Spleen (tissue), 11 donors: ENCODE measurements around the gene PPP1CC. TPM values are rescaled to one million over a fixed set of nuclear protein-coding genes. Genes with fewer than 3 reads are reported as not detected.
"Not testable (repeated sequence)": the region's sequence is repeated elsewhere in the genome, so short reads cannot be mapped to it uniquely, and the experiment has no call there.

Experiments
- DNase-seq: peaks from one replicate; pipeline ENCODE4 v3.0.0-alpha.2; 2020
- H3K27ac ChIP-seq, 8 donors: fragments of 200-600 bp; sonication (generic) in 7 of 8; 1 replicate in 4 of 8; 2 replicates in 4 of 8; pipeline versions ENCODE4 v1.5.0 to v1.8.0; 2016 to 2021; ENCODE audit warnings: inconsistent platforms in 4 of 8, mild to moderate bottlenecking in 4 of 8, moderate library complexity in 1 of 8
- H3K27me3 ChIP-seq, 7 donors: fragments of 200-600 bp; sonication (generic) in 6 of 7; replicated peaks in 1 of 7; 1 replicate in 4 of 7; 2 replicates in 3 of 7; pipeline versions ENCODE4 v1.5.0 to v1.8.0; 2016 to 2021; ENCODE audit warnings: inconsistent platforms in 3 of 7, mild to moderate bottlenecking in 1 of 7
- H3K36me3 ChIP-seq, 6 donors: fragments of 200-600 bp; sonication (generic) in 5 of 6; 1 replicate in 4 of 6; 2 replicates in 2 of 6; pipeline versions ENCODE4 v1.5.0 to v1.8.0; 2016 to 2021; ENCODE audit warnings: inconsistent platforms in 2 of 6
- H3K4me1 ChIP-seq, 6 donors: fragments of 200-600 bp; sonication (generic) in 5 of 6; 1 replicate in 3 of 6; 2 replicates in 3 of 6; pipeline versions ENCODE4 v1.5.0 to v1.8.0; 2016 to 2021; ENCODE audit warnings: inconsistent platforms in 3 of 6
- H3K4me3 ChIP-seq, 8 donors: fragments of 200-600 bp; sonication (generic) in 7 of 8; 1 replicate in 4 of 8; 2 replicates in 4 of 8; pipeline versions ENCODE4 v1.5.0 to v1.8.0; 2016 to 2021; ENCODE audit warnings: inconsistent platforms in 4 of 8, mild to moderate bottlenecking in 4 of 8, moderate library complexity in 2 of 8
- H3K9me3 ChIP-seq, 8 donors: fragments of 200-600 bp; sonication (generic) in 7 of 8; 1 replicate in 4 of 8; 2 replicates in 4 of 8; pipeline versions ENCODE4 v1.5.0 to v1.8.0; 2016 to 2021; ENCODE audit warnings: inconsistent platforms in 4 of 8
- CTCF ChIP-seq, 11 experiments: fragments of 200-600 bp in 7 of 11; fragments of 450-650 bp in 4 of 11; sonication (generic) in 4 of 11; IDR thresholded peaks in 8 of 11; conservative IDR thresholded peaks in 3 of 11; 1 replicate in 7 of 11; 2 replicates in 4 of 11; pipeline versions ENCODE4 v1.4.0 to v1.8.0; 2016 to 2021; ENCODE audit warnings: antibody characterized with exemption in 11 of 11, inconsistent platforms in 4 of 11, mild to moderate bottlenecking in 1 of 11
- POLR2A ChIP-seq, 3 donors: fragments of 450-650 bp; IDR thresholded peaks; one replicate each; pipeline ENCODE4 v1.5.1; 2017; ENCODE audit warnings: antibody characterized with exemption in 3 of 3, mild to moderate bottlenecking in 1 of 3
- POLR2AphosphoS5 ChIP-seq, 3 donors: sonication (generic); formaldehyde crosslinking; IDR thresholded peaks; one replicate each; pipeline ENCODE4 v1.5.1; 2017; ENCODE audit warnings: antibody characterized with exemption in 3 of 3
- WGBS, 5 donors: extraction: QIAGEN DNeasy Blood & Tissue Kit in 3 of 5; methylation state at CpG; one replicate each; pipeline versions ENCODE4 v1.1.5 to v1.1.7; 2013 to 2018; 5-methylcytosine and 5-hydroxymethylcytosine counted together
- intact Hi-C: fragments of 100-400 bp; cut with DNase I; formaldehyde crosslinking; loops from one replicate; pipeline ENCODE4 v1.15.0; 2023; ENCODE audit warnings: low total_unique reads
- polyA plus RNA-seq, 3 donors: library from polyadenylated mRNA; stranded (reverse); fragments of 200-250 nt; gene quantifications; one replicate each; pipeline ENCODE4 v1.2.1, GENCODE V29; 2013
- total RNA-seq, 7 donors: library from RNA; depleted of rRNA in 3 of 7; stranded (reverse); fragments of >200 nt in 3 of 7; fragmentation: NEBNext Ultra II Directional in 4 of 7; extraction: Animal tissue kit (Norgen Biotek cat#: 25700) in 4 of 7; gene quantifications; one replicate each; pipeline versions ENCODE4 v1.1.0 to v1.2.1, GENCODE V29; 2016 to 2021
- donor health status: healthy with polysubstance abuse.
- donor health status: DM: no; HTN: no; CAD: no; lungs with moderate emphysema.
- donor health status: DM: no; HTN: no; CAD: no.
- donor health status: Bipolar disorder and iron deficiency.
- donor health status: healthy.
- donor health status: DM: no; HTN: no; CAD: no.
- donor health status: DM: yes; HTN: yes; CAD: no.

Gene PPP1CC
- total and polyA plus RNA-seq, 10 donors = 74.8 to 173 (median 111) TPM

- 15 to 43% (median 41%) methylated on average over 1 of the region's 1 CpG for WGBS, 5 donors
- TF ChIP-seq CTCF (IDR thresholded peaks at IDR 0.05 in 8 of 11, conservative IDR thresholded peaks at IDR 0.05 in 3 of 11) (no peak), POLR2A (IDR thresholded peaks at IDR 0.05) (no peak), POLR2AphosphoS5 (IDR thresholded peaks at IDR 0.05) (no peak)
- no peak for DNase-seq
- no peaks in the 10 kb centered on the region for H3K9me3 ChIP-seq
- intact Hi-C loops = no loop called here
- peak overlapping the region in 5 of 8 donors; percentile 11 to 95 (median 91) for H3K27ac ChIP-seq
- H3K4me1 ChIP-seq = peaks cover 38 to 90% (median 79%) of the 10 kb centered on the region in 6 donors
- peaks cover 0 to 20% (median under 1%) of the 10 kb centered on the region in 6 donors for H3K36me3 ChIP-seq
- peak overlapping the region in 4 of 8 donors; percentile 94 to 100 (median 97) for H3K4me3 ChIP-seq
- H3K27me3 ChIP-seq = no peaks in the 10 kb centered on the region
These were observed 3.2 kb downstream of the PPP1CC start for GRCh38 chr12:110739488-110739887.

- peaks cover 0 to 30% (median 5%) of the 10 kb centered on the region in 6 donors for H3K36me3 ChIP-seq
- intact Hi-C loops = no loop called here
- peak overlapping the region in 4 of 8 donors; percentile 2 to 51 (median 22) for H3K27ac ChIP-seq
- no peak for TF ChIP-seq POLR2AphosphoS5 (IDR thresholded peaks at IDR 0.05)
- TF ChIP-seq POLR2A (IDR thresholded peaks at IDR 0.05) = no peak
- no peak for TF ChIP-seq CTCF (IDR thresholded peaks at IDR 0.05 in 8 of 11, conservative IDR thresholded peaks at IDR 0.05 in 3 of 11)
- no peak for DNase-seq
- H3K27me3 ChIP-seq = no peaks in the 10 kb centered on the region
- H3K4me3 ChIP-seq = no peak overlapping the region
- H3K9me3 ChIP-seq = no peaks in the 10 kb centered on the region
- 66 to 73% (median 71%) methylated on average over 3 of the region's 3 CpGs for WGBS, 5 donors
- H3K4me1 ChIP-seq = peaks cover 49 to 93% (median 86%) of the 10 kb centered on the region in 6 donors
These were observed 5.2 kb downstream of the PPP1CC start for GRCh38 chr12:110737532-110737931.

GRCh38 chr12:110737016-110737415 lies 5.7 kb downstream of the PPP1CC start:
- H3K9me3 ChIP-seq, H3K27me3 ChIP-seq, intact Hi-C loops, H3K4me3 ChIP-seq, DNase-seq: not testable (repeated sequence)
- WGBS, 5 donors = 59 to 70% (median 67%) methylated on average over 5 of the region's 5 CpGs
- Histone ChIP-seq H3K27ac (peak overlapping the region in 2 of 8 donors; percentile 38 to 51), H3K36me3 (peaks cover 0 to 36% (median 7%) of the 10 kb centered on the region in 6 donors), H3K4me1 (peaks cover 53 to 99% (median 92%) of the 10 kb centered on the region in 6 donors)

DNA sequence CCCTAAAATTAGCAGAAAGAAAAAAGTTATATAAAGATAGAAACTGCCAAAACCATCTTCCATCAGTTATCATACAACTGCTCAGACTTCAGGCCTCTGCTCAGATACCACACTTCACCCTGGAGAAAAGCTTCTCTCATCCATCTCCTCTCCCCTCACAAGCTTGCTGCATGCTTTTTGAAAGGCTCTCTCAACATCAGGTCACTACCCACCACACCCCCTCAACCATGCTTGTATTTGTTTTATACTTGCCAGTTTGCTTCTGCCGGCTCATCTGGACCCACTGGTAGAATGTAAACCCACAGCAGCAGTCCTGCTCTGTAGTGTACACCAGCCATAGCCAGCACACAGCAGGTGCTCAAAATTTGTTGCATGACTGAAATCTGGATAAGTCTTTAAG lies 8.8 kb downstream of the PPP1CC start:
- no peaks in the 10 kb centered on the region for H3K27me3 ChIP-seq
- no peak for DNase-seq
- peaks cover 3 to 67% (median 33%) of the 10 kb centered on the region in 6 donors for H3K36me3 ChIP-seq
- intact Hi-C loops = no loop called here
- H3K4me3 ChIP-seq = no peak overlapping the region
- TF ChIP-seq POLR2AphosphoS5 (IDR thresholded peaks at IDR 0.05) (no peak), CTCF (IDR thresholded peaks at IDR 0.05 in 8 of 11, conservative IDR thresholded peaks at IDR 0.05 in 3 of 11) (no peak), POLR2A (IDR thresholded peaks at IDR 0.05) (no peak)
- H3K27ac ChIP-seq = peak overlapping the region in 1 of 8 donors; percentile 17
- H3K4me1 ChIP-seq = peaks cover 34 to 100% (median 88%) of the 10 kb centered on the region in 6 donors
- H3K9me3 ChIP-seq = no peaks in the 10 kb centered on the region
- WGBS, 5 donors = 74 to 90% (median 77%) methylated on average over 1 of the region's 1 CpG
